K562 (cell line): ENCODE measurements around the gene PITPNC1. TPM values are rescaled to one million over a fixed set of nuclear protein-coding genes. Genes with fewer than 3 reads are reported as not detected.
"Not testable (repeated sequence)": the region's sequence is repeated elsewhere in the genome, so short reads cannot be mapped to it uniquely, and the experiment has no call there.

Source experiments
- ATAC-seq: fragments of 200-7000 bp; cut with Tn5 transposase; 3 replicates; pipeline ENCODE4 v1.9.1; 2020; ENCODE audit warnings: moderate library complexity
- BruUV-seq: library from RNA; stranded (reverse); fragments of 400-500 nt; replicated peaks from 2 replicates; lab custom pipeline; 2021; lab: Mats Ljungman, UMichigan
- CTCF ChIA-PET: fragments of 300-600 bp; formaldehyde crosslinking; extraction: SDS; loops from one replicate; lab custom pipeline; 2021; ENCODE audit warnings: low intra/inter-chr PET ratio; lab: Yijun Ruan, JAX
- POLR2A ChIA-PET: fragments of 300-600, 350-650 bp; sonication (Branson Sonifier 250); formaldehyde crosslinking; extraction: SDS; loops from one replicate; lab custom pipeline; 2021; ENCODE audit warnings: antibody characterized with exemption, inconsistent platforms; lab: Yijun Ruan, JAX
- DNase-seq, 4 experiments: peaks; one replicate each; pipeline versions ENCODE4 v3.0.0 to v3.0.0-alpha.2; 2011 to 2018; ENCODE audit warnings: low spot score in 3 of 4, mixed read lengths in 3 of 4; ENCODE audit errors: extremely low read depth in 1 of 4
- FAIRE-seq: peaks from 2 replicates; lab custom pipeline; 2011; peaks lifted over from hg19 to GRCh38; lab: Jason Lieb, UNC
- H2AFZ ChIP-seq: 2 replicates; pipeline ENCODE4 v1.6.0; 2011; ENCODE audit warnings: low read depth, low read length, control low read depth, inconsistent platforms
- H3K27ac ChIP-seq: fragments of 200-600 bp; 3 replicates; pipeline ENCODE4 v1.8.0; 2011; ENCODE audit warnings: low read depth, mild to moderate bottlenecking, control low read depth, inconsistent platforms, low read length, moderate library complexity, mixed read lengths; ENCODE audit errors: extremely low read depth
- H3K27me3 ChIP-seq, 2 experiments: fragments of 300-600 bp in 1 of 2; 2 replicates in 1 of 2; 3 replicates in 1 of 2; pipeline versions ENCODE4 v1.6.0 to v1.8.0; 2011; ENCODE audit warnings: inconsistent platforms in 2 of 2, low read length in 2 of 2, mild to moderate bottlenecking in 1 of 2, mixed read lengths in 1 of 2, moderate library complexity in 1 of 2; ENCODE audit not compliant: control insufficient read depth in 2 of 2, insufficient read depth in 2 of 2
- H3K36me3 ChIP-seq: fragments of 300-600 bp; 3 replicates; pipeline ENCODE4 v1.8.0; 2011; ENCODE audit warnings: mild to moderate bottlenecking, low read length, inconsistent platforms; ENCODE audit not compliant: control insufficient read depth, insufficient read depth
- H3K4me1 ChIP-seq, 2 experiments: fragments of 200-600 bp in 1 of 2; replicated peaks in 1 of 2; 2 replicates in 1 of 2; 3 replicates in 1 of 2; pipeline versions ENCODE4 v1.5.1 to v1.8.0; 2011; ENCODE audit warnings: inconsistent platforms in 2 of 2, low read length in 2 of 2, mild to moderate bottlenecking in 1 of 2, mixed read lengths in 1 of 2, moderate library complexity in 1 of 2; ENCODE audit not compliant: control insufficient read depth in 2 of 2, insufficient read depth in 2 of 2
- H3K4me2 ChIP-seq: 2 replicates; pipeline ENCODE4 v1.6.1; 2011; ENCODE audit warnings: low read length, control low read depth, inconsistent platforms, mixed read lengths; ENCODE audit not compliant: insufficient read depth
- H3K4me3 ChIP-seq: fragments of 200-600 bp; sonication (generic), shearing (Covaris generic); 2 replicates; pipeline ENCODE4 v1.5.1; 2016; ENCODE audit warnings: control low read depth, inconsistent platforms
- H3K79me2 ChIP-seq: fragments of 200-600 bp; 3 replicates; pipeline ENCODE4 v1.8.0; 2011; ENCODE audit warnings: low read length, inconsistent platforms; ENCODE audit not compliant: control insufficient read depth, insufficient read depth
- H3K9ac ChIP-seq, 2 experiments: 2 replicates each; pipeline versions ENCODE4 v1.6.0 to v1.6.1; 2011; ENCODE audit warnings: low read depth in 2 of 2, low read length in 2 of 2, control low read depth in 1 of 2, inconsistent platforms in 1 of 2, mild to moderate bottlenecking in 1 of 2, mixed read lengths in 1 of 2; ENCODE audit not compliant: insufficient read depth in 1 of 2
- H3K9me1 ChIP-seq: one replicate; pipeline ENCODE4 v1.6.0; 2011; ENCODE audit warnings: inconsistent platforms, mild to moderate bottlenecking, low read length, moderate library complexity; ENCODE audit not compliant: control insufficient read depth, insufficient read depth
- H3K9me3 ChIP-seq: replicated peaks from 2 replicates; pipeline ENCODE4 v1.5.1; 2011; ENCODE audit warnings: low read depth, low read length, inconsistent platforms; ENCODE audit not compliant: control insufficient read depth, insufficient read depth
- H4K20me1 ChIP-seq: replicated peaks from 2 replicates; pipeline ENCODE4 v1.6.1; 2011; ENCODE audit warnings: low read length, inconsistent platforms, mixed read lengths; ENCODE audit not compliant: control insufficient read depth, insufficient read depth
- CBX2 ChIP-seq: fragments of 200-600 bp; sonication (generic); IDR thresholded peaks from one replicate; pipeline ENCODE4 v1.6.1; 2012; ENCODE audit warnings: mild to moderate bottlenecking, low read length, inconsistent platforms; ENCODE audit not compliant: insufficient read depth, poor library complexity, severe bottlenecking
- ETS2 ChIP-seq: IDR thresholded peaks from 2 replicates; pipeline ENCODE4 v1.6.1; 2016; ENCODE audit warnings: borderline replicate concordance, missing genetic modification characterization, mild to moderate bottlenecking, moderate library complexity, missing compliant biosample characterization; ENCODE audit not compliant: poor library complexity, severe bottlenecking
- GATAD2B ChIP-seq: fragments of 450-650 bp; IDR thresholded peaks from 2 replicates; pipeline ENCODE4 v1.6.1; 2017; ENCODE audit warnings: mild to moderate bottlenecking, borderline replicate concordance
- GTF2E2 ChIP-seq: fragments of 200-800 bp; sonication (Bioruptor generic); IDR thresholded peaks from 2 replicates; pipeline ENCODE4 v1.6.1; 2016; ENCODE audit warnings: missing genetic modification characterization, missing compliant biosample characterization
- HNRNPH1 ChIP-seq: fragments of 200-400 bp; formaldehyde crosslinking; optimal IDR thresholded peaks from 2 replicates; pipeline ENCODE3; 2017; ENCODE audit warnings: low read depth, mild to moderate bottlenecking, low read length, moderate library complexity
- ILK ChIP-seq: fragments of 450-650 bp; IDR thresholded peaks from 2 replicates; pipeline ENCODE4 v1.6.1; 2016; ENCODE audit warnings: missing genetic modification characterization, low read depth, mild to moderate bottlenecking, missing compliant biosample characterization, moderate library complexity, borderline replicate concordance
- KDM4B ChIP-seq, 2 experiments: fragments of 450-650 bp in 1 of 2; sonication (generic) in 1 of 2; IDR thresholded peaks; 2 replicates each; pipeline ENCODE4 v1.6.1; 2016 to 2017; ENCODE audit warnings: borderline replicate concordance in 2 of 2, antibody characterized with exemption in 1 of 2, low read depth in 1 of 2, mild to moderate bottlenecking in 1 of 2
- ZNF146 ChIP-seq: IDR thresholded peaks from one replicate; pipeline ENCODE4 v1.6.1; 2018; ENCODE audit warnings: missing compliant biosample characterization; ENCODE audit not compliant: unreplicated experiment
- ZNF224 ChIP-seq: sonication (generic); formaldehyde crosslinking; IDR thresholded peaks from 2 replicates; pipeline ENCODE4 v1.8.0; 2022; ENCODE audit warnings: mild to moderate bottlenecking, missing genetic modification reagents
- ZNF436 ChIP-seq: fragments of 250-450, 450-650 bp; sonication (Bioruptor Pico); formaldehyde crosslinking; IDR thresholded peaks from 2 replicates; pipeline ENCODE4 v1.7.0; 2020; ENCODE audit warnings: mild to moderate bottlenecking
- WGBS: fragments of 100-300 bp; shearing (Covaris generic); methylation state at CpG from one replicate; pipeline ENCODE4 v1.1.6; 2016; ENCODE audit warnings: low coverage, mixed read lengths; ENCODE audit not compliant: insufficient coverage; ENCODE audit errors: missing lambda C conversion rate; 5-methylcytosine and 5-hydroxymethylcytosine counted together
- in situ Hi-C: fragments of 300-500 bp; cut with MboI; formaldehyde crosslinking; loops from 4 replicates; pipeline ENCODE4 v1.15.0; 2018; ENCODE audit warnings: inconsistent platforms, mixed read lengths
- intact Hi-C: fragments of 100-400 bp; cut with micrococcal nuclease; formaldehyde crosslinking; loops from 2 replicates; pipeline ENCODE4 v1.14.2; 2022
- polyA plus RNA-seq, 8 experiments: library from polyadenylated mRNA; depleted of rRNA in 4 of 8; stranded (reverse) in 5 of 8; unstranded in 3 of 8; fragments of >200 nt; fragmentation: Nextera tagmentation in 2 of 8; fragmentation: Illumina TruSeq in 1 of 8; extraction: Ambion mirVana in 2 of 8; extraction: Trizol in 1 of 8; gene quantifications; 2 replicates each; pipeline versions ENCODE4 v1.2.1 to v1.2.3, GENCODE V29; 2011 to 2014; ENCODE audit warnings: inconsistent platforms in 1 of 8, missing spikeins in 1 of 8
- total RNA-seq, 7 experiments: library from RNA; depleted of rRNA in 6 of 7; stranded (reverse); fragments of >200 nt in 6 of 7; fragmentation: Illumina TruSeq in 2 of 7; extraction: Trizol in 2 of 7; gene quantifications; 2 replicates each; pipeline versions ENCODE4 v1.2.1 to v1.2.3, GENCODE V29; 2011 to 2021; ENCODE audit warnings: low replicate concordance in 1 of 7
- TF ChIP-seq, protein P1 (sequence below): fragments of 250-450 bp; sonication (Bioruptor Pico); IDR thresholded peaks from 2 replicates; pipeline ENCODE4 v1.4.0; 2020; ENCODE audit warnings: mild to moderate bottlenecking, moderate library complexity
- TF ChIP-seq, protein P2 (sequence below): fragments of 250-450 bp; sonication (Bioruptor Pico); IDR thresholded peaks from 2 replicates; pipeline ENCODE4 v1.5.0; 2021

Gene PITPNC1
- total and polyA plus RNA-seq, 9 of the 15 experiments (the other 6 are each of a cell fraction or from before 2014, with no cell fraction given) = 0.11 to 1.1 (median 0.65) TPM

DNA sequence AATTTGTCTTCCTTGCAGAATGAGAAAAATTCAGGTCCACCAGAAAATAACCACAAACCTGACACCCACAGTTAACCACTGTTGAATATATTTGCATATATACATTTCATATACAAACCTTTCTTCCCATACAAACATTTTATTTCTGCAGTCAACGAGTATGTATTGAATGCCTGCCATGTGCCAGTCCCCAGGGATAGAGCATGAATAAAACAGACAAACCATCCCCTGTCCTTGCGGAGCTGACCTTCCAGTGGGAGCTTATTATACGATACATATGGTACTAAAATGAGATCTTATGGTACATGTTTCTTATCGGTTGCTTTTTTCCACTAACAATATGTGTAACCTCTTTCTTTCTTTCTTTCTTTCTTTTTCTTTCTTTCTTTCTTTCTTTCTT, 116.7 kb downstream of the PITPNC1 start (continued):
- no peak for TF ChIP-seq ETS2 (tag)
- TF ChIP-seq, all 486 proteins: peak for 0

DNA sequence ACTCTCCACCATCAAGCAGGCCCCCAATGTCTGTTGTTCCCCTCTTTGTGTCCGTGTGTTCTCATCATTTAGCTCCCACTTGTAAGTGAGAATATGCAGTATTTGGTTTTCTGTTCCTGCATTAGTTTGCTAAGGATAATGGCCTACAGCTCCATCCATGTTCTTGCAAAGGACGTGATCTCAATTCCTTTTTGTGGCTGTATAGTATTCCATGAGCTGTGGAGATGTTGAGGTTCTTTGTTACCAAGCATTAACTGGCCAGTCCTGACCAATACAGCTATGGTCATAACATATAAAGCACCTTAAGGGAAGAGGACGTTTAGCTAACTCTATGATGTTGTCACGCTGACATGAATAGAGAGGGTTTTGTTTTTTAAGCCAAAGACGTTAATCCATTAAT, 118.5 kb downstream of the PITPNC1 start:
- FAIRE-seq, DNase-seq, H3K9me1 ChIP-seq, H3K27ac ChIP-seq, H3K4me2 ChIP-seq, ATAC-seq, H3K36me3 ChIP-seq, H3K79me2 ChIP-seq, intact Hi-C loops, H2AFZ ChIP-seq, POLR2A ChIA-PET, H3K9me3 ChIP-seq, BruUV-seq, H3K4me3 ChIP-seq, H3K9ac ChIP-seq, in situ Hi-C loops, CTCF ChIA-PET, H3K4me1 ChIP-seq, H4K20me1 ChIP-seq: not testable (repeated sequence)
- 6% methylated on average over 5 of the region's 5 CpGs for WGBS
- peak; percentile 83 for TF ChIP-seq ZNF146 (CRISPR knock-in tag)
- peaks cover 14 to 20% of the 10 kb centered on the region in 2 experiments; a peak in 4 of 5 replicates for H3K27me3 ChIP-seq

DNA sequence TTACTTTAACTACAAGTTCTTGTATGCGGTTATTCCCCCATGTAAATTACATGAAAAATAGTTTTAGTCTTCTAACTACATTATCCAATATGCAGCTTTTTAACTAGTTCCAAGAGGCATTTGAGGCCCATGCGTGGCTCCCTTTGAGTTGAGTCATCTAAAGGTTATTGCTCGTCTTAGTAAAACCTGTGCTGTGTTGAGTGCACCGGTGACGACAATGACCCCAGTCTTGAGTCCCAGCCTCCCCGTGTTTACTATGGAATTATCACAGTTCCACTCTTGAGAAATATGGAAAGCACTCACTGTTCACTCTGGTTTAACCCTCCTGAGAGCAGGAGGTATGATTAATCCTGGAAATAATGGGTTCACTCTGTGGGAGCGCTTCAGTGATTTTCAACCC, 119.2 kb downstream of the PITPNC1 start:
- peaks cover 11 to 13% of the 10 kb centered on the region in 2 experiments; a peak in 4 of 5 replicates for H3K27me3 ChIP-seq
- WGBS = 25% methylated on average over 7 of the region's 7 CpGs
- intact Hi-C loops (no loop called here), in situ Hi-C loops (no loop called here)
- H3K36me3 ChIP-seq = no peaks in the 10 kb centered on the region
- no peak overlapping the region for H3K27ac ChIP-seq
- FAIRE-seq = no peak
- H3K9me3 ChIP-seq = 0 out of 2 replicates have a peak, but pooled peaks cover 2% of the 10 kb centered on the region
- H3K9me1 ChIP-seq = no peaks in the 10 kb centered on the region
- ATAC-seq = no peak
- H3K9ac ChIP-seq = no peak overlapping the region
- no peak overlapping the region for H3K4me3 ChIP-seq
- no peak overlapping the region for H2AFZ ChIP-seq
- no peaks in the 10 kb centered on the region for H3K4me1 ChIP-seq
- H3K4me2 ChIP-seq = no peak overlapping the region
- no peaks in the 10 kb centered on the region for H4K20me1 ChIP-seq
- DNase-seq = no peak
- ChIA-PET POLR2A (no interaction called here), CTCF (no interaction called here)
- no peaks in the 10 kb centered on the region for H3K79me2 ChIP-seq
- BruUV-seq = no TSS peak
- TF ChIP-seq, protein P1, sequence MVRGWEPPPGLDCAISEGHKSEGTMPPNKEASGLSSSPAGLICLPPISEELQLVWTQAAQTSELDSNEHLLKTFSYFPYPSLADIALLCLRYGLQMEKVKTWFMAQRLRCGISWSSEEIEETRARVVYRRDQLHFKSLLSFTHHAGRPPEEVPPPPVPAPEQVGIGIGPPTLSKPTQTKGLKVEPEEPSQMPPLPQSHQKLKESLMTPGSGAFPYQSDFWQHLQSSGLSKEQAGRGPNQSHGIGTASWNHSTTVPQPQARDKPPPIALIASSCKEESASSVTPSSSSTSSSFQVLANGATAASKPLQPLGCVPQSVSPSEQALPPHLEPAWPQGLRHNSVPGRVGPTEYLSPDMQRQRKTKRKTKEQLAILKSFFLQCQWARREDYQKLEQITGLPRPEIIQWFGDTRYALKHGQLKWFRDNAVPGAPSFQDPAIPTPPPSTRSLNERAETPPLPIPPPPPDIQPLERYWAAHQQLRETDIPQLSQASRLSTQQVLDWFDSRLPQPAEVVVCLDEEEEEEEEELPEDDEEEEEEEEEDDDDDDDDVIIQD = no peak
- TF ChIP-seq, protein P2, sequence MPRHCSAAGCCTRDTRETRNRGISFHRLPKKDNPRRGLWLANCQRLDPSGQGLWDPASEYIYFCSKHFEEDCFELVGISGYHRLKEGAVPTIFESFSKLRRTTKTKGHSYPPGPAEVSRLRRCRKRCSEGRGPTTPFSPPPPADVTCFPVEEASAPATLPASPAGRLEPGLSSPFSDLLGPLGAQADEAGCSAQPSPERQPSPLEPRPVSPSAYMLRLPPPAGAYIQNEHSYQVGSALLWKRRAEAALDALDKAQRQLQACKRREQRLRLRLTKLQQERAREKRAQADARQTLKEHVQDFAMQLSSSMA (CRISPR knock-in tag) = no peak
- TF ChIP-seq GATAD2B (no peak), GTF2E2 (tag) (no peak), KDM4B (IDR thresholded peaks at IDR 0.05; ENCODE audit: borderline replicate concordance in 2 of 2, low read depth in 1 of 2) (no peak), ZNF224 (CRISPR knock-in tag) (no peak), HNRNPH1 (no peak), CBX2 (no peak), ZNF436 (CRISPR knock-in tag) (no peak), ILK (tag) (no peak)
